ENCODE measurements around the gene ZYG11A. TPM values are rescaled to one million over a fixed set of nuclear protein-coding genes. Genes with fewer than 3 reads are reported as not detected.
A peak's percentile ranks its signal among the peaks of the same experiment; 100 is the strongest.

Gene ZYG11A
- total and polyA plus RNA-seq, 8 donors = not detected

DNA sequence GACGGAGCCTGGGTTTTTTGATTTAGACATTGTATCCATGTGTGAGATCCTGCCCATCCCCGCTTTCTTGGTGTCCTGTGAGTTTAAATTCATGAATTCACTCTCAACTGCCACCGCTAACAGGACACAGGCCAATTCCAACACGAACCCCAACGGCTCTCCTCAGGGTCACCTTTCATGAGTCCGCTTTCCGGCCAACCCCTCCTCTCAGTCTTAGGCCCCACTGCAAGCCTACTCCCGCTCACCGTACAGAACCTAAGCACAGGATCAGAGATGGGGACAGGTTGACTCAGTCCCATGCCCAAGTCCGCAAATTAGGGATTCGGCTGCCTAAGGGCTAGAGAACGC, 84.3 kb downstream of the ZYG11A start:
- peak in 3 of 4 donors; percentile 41 to 55 (median 50) for ATAC-seq
- Histone ChIP-seq H3K36me3 (no peaks in the 10 kb centered on the region), H3K4me3 (peak overlapping the region; percentile 57 to 84 (median 66)), H3K4me1 (peaks cover 10 to 21% (median 14%) of the 10 kb centered on the region in 3 donors), H3K27me3 (no peaks in the 10 kb centered on the region), H3K27ac (peak overlapping the region; percentile 14 to 71 (median 59)), H3K9me3 (no peaks in the 10 kb centered on the region)
- no peak for FAIRE-seq
- no peak for DNase-seq
- WGBS, 2 donors = 6 to 7% methylated on average over 12 of the region's 12 CpGs
- intact Hi-C loops (cut with DNase I) = no loop called here
- TF ChIP-seq, protein P1, sequence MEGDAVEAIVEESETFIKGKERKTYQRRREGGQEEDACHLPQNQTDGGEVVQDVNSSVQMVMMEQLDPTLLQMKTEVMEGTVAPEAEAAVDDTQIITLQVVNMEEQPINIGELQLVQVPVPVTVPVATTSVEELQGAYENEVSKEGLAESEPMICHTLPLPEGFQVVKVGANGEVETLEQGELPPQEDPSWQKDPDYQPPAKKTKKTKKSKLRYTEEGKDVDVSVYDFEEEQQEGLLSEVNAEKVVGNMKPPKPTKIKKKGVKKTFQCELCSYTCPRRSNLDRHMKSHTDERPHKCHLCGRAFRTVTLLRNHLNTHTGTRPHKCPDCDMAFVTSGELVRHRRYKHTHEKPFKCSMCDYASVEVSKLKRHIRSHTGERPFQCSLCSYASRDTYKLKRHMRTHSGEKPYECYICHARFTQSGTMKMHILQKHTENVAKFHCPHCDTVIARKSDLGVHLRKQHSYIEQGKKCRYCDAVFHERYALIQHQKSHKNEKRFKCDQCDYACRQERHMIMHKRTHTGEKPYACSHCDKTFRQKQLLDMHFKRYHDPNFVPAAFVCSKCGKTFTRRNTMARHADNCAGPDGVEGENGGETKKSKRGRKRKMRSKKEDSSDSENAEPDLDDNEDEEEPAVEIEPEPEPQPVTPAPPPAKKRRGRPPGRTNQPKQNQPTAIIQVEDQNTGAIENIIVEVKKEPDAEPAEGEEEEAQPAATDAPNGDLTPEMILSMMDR (IDR thresholded peaks at IDR 0.05) = no peak

DNA sequence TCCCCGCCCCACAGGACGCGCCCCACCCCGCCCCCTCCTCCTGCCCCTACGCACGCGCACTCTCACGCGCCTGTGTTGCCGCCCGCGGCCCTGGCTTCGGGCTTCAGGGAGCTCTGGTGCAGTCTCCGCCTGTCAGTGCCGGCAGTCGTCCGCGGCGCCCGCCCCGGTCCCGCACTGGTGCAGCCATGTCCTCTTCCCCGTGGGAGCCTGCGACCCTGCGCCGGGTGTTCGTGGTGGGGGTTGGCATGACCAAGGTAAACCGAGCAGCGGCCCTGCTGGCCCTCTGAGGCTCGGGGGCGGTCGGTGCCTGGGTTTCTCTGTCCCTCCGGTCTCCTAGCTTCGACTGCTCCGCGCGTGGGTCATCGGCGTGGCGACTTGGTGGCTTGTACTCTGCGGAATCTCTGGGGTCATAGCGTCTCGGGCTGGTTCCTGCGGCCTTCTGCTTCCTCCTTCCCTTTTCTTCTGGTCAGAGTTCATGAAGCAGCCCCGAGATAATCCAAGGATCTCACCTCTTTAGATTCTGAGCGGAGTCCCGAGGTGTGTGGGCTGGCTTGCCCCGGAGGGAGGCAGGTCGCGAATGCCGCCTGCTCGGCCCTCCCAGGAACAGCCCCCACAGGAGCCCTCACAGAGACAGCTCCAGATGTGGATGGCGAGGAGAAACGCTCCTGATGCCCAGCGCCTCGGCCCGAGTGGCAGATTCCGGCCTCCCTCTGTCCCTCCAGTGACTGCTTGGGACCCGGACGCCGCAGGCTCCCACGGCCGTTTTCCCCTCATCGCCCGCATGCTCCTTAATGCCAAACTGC, 84.9 kb downstream of the ZYG11A start, which contains the start of gene SCP2:
SCP2 (plus strand) TSS at position 65 of the 803 bp plus-strand sequence; CDS start at position 186, 121 bp downstream.
- TF ChIP-seq, protein P1 (IDR thresholded peaks at IDR 0.05) = no peak
- FAIRE-seq = no peak
- peak; percentile 91 to 96 (median 92) for ATAC-seq
- Histone ChIP-seq H3K4me3 (peak within 1 kb of the TSS; percentile 57 to 84 (median 66)), H3K36me3 (no peaks in the 10 kb centered on the region), H3K27me3 (no peaks in the 10 kb centered on the region), H3K4me1 (peaks cover 10 to 21% (median 14%) of the 10 kb centered on the region in 3 donors), H3K27ac (peak within 1 kb of the TSS; percentile 14 to 71 (median 59)), H3K9me3 (no peaks in the 10 kb centered on the region)
- 0 to 1% methylated on average over 57 to 65 of the region's 65 CpGs for WGBS, 2 donors
- DNase-seq = peak; percentile 78 to 94 (median 85)
- intact Hi-C loops (cut with DNase I) = no loop called here

DNA sequence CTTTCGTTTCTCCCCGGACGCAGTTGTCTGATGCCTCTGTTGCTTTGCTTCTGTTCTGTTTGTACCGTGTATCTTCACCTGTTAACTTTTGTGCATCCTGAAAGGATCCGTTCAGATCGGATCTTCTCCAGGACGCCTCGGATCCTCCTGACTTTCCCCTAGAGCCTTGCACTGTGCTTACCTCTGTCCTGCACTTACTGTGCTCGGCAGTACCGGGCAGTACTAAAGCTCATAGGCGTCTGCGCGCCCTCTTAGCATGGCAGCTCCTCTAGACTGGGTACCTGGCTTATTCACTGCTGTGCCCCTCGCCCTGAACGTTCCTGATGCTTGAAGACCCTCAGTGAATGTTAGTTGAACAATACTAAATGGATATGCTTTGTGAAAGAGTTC, 85.5 kb downstream of the ZYG11A start:
- H3K9me3 ChIP-seq = no peaks in the 10 kb centered on the region
- TF ChIP-seq, protein P1 (IDR thresholded peaks at IDR 0.05) = no peak
- FAIRE-seq = no peak
- ATAC-seq = peak; percentile 12 to 50 (median 42)
- 10 to 14% methylated on average over 15 of the region's 15 CpGs for WGBS, 2 donors
- H3K4me3 ChIP-seq = peak overlapping the region; percentile 57 to 84 (median 66)
- no peaks in the 10 kb centered on the region for H3K36me3 ChIP-seq
- no peak for DNase-seq
- peak overlapping the region in 3 of 4 donors; percentile 14 to 71 (median 59) for H3K27ac ChIP-seq
- intact Hi-C loops (cut with DNase I) = no loop called here
- peaks cover 10 to 21% (median 14%) of the 10 kb centered on the region in 3 donors for H3K4me1 ChIP-seq
- no peaks in the 10 kb centered on the region for H3K27me3 ChIP-seq

DNA sequence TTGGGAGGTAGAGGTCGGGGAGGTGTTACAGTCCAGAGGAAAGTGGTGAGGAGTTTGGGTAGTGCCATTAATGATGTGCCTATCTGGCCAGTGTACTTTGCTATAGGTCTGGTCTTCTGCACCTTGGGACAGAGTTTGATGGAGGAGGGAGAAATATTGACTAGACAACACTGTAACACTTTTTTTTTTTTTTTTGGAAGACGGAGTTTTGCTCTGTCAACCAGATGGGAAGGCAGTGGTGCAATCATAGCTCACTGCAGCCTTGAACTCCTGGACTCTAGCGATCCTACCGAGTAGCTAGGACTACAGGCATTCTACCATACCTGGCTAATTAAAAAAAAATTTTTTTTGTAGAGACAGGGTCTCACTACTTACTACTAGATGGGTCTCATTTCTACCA, 86.5 kb downstream of the ZYG11A start:
- no peak for ATAC-seq
- Histone ChIP-seq H3K9me3 (no peaks in the 10 kb centered on the region), H3K27ac (no peak overlapping the region), H3K36me3 (no peaks in the 10 kb centered on the region), H3K27me3 (no peaks in the 10 kb centered on the region), H3K4me3 (no peak overlapping the region), H3K4me1 (peaks cover 10 to 21% (median 14%) of the 10 kb centered on the region in 3 donors)
- no peak for FAIRE-seq
- no peak for DNase-seq
- TF ChIP-seq, protein P1 (IDR thresholded peaks at IDR 0.05) = no peak
- WGBS, 2 donors = 78 to 79% methylated on average over 4 of the region's 4 CpGs
- intact Hi-C loops (cut with DNase I) = no loop called here
